ENCODE results near the gene SLC12A7.
"Not testable (repeated sequence)": the region's sequence is repeated elsewhere in the genome, so short reads cannot be mapped to it uniquely, and the experiment has no call there.

The SLC12A7 gene

DNA sequence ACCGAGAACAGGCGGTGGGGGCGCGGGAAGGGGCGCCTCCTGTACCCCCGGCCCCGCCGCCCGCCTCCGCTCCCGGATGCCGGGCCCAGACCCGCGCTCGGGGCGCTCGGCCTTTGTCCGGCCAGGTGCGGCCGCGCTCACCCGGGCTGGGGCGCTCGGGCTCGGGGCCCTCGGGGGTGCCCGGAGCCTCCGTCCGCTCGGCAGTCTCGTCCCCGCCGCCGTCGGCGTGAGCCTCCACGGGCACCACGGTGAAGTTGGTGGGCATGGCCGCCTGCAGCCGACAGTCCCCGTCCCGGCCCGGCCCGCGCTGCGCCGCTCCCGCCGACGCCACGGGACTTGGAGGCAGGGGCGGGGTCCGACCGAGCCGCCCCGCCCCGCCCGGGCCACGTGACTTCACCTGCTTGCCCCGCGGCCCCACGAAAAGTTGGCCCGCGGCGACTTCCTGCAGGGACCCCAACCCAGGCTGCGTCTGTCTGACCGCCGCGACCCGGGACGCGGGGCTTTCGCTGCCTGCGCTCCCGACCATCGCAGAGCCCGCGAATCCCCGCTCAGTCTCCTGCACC is at the start of gene SLC12A7:
TSS of gene SLC12A7 (minus strand) at position 337 of the 563 bp plus-strand sequence. CDS start at position 265, 72 bp downstream.
- peak; percentile 12 for DNase-seq

DNA sequence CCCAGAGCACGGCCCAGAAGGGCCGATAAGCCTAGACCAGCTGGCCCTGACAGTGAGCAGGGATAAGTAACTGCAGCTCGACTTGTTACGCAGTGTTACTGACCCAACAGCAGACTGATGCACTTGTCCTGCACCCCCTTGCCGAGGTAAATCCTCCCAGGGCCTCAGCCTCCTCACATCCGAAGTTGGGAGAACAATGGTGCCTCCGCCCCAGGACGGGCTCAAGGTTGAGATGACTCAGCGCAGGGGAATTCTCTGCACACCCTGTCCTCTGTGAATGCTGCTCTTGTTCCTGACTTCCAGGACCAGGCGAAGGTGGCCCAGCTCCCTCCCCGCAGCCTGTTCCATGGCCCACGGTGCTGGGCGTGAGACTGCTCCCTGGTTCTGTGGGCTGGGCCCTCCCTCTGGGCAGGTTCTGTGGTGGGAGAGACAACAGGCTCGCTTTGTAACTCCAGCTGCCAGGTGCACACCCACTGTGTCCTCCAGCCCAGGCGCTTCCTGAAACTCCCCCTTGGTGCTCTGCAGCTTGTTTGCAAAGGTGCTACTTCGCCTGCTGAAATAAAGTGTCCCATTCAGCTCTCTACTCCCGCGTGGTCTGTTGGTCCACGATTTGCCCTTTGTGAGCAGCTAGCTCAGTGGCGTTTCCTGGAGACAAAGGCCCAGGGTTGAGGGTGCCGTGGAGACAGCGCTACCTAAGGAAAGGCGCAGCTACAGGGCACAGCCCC is 49.4 kb upstream of the SLC12A7 start:
- no peak for DNase-seq

DNA sequence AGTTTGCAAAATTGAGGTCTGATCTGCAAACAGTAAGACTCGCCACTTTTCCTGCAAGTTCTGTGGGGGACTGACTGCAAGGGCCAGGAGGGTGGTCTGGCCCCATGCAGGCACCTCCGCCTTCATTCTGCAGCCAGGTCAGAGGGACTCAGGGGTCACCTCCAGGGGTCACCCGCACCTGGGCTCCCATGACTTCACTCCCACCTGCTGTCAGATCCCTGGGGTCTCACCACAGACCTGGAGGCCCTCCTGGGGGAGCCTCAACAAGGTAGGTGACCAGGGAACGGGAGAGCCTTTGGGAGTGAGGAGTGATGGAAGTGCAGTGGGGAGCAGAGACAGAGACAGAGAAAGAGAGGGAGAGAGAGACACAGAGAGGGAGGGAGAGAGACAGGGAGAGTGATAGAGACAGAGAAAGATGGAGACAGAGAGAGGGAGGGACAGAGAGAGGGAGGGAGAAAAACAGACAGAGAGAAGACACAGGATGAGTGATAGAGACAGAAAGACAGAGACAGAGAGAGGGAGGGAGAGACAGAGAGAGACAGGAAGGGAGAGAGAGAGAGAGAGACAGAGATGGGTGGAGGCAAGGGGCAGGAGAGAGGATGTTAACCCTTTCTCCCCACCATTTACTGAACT is 48.0 kb upstream of the SLC12A7 start:
- no peak for DNase-seq

DNA sequence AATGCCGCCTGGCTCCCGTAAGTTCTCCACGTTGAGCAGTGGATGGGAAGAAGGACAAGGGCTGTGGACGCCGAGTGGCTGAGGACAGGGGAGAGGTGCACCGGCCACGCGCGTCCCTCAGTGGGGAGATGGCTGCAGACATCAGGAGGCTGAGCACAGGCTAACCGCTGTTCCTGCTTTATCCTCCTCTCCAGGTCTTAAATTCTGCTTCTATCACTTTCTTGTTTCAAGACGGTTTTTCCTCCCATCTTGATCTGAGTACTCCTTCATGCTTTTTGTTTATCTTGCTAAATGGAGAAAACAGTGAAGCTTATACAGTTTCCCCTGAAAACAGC is 47.4 kb upstream of the SLC12A7 start:
- no peak for DNase-seq

DNA sequence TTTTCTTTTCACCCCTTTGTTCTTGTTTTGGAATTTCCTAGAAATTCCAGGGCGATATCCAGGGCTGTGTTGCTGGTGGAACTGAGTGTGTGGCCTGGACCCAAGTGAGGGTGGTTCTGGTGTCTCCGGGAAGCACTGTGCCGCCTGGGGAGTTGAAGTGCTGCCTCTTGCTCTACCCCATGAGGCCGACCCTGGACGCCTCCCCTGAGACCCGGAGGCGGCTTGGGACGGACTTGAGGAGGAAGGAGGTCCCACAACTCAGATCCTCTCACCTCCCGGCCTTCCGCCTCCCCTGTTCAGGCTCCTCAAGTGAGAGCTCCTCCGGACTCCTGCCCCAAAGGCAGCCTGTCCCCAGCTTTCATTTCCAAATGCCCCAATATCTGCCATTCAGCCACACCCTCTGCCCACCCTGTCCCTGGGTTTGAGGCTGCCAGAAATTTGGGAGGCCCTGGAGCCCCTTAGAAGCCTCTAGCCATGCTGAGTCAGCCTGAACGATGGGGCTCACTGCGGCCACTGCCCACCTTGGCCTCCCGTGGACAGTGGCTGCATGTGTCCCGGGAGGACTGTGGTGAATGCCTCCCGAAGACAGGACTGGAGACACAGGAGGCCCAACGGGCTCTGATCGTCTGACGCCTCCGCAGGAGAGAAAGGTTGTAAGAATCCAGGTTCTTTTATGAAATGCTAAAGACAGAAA is 46.9 kb upstream of the SLC12A7 start:
- no peak for DNase-seq

DNA sequence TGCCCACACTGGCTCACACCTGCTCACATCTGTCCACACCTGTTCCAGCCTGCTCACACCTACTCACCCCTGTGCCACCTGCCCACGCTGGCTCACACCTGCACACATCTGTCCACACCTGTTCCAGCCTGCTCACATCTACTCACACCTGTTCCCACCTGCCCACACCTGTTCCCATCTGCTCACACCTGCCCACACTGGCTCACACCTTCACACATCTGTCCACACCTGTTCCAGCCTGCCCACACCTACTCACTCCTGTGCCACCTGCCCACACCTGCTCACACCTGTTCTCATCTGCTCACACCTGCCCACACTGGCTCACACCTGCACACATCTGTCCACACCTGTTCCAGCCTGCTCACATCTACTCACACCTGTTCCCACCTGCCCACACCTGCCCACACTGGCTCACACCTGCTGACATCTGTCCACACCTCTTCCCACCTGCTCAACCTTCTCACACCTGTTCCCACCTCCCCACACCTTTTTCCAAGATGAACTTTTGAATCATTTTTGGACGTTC is 45.7 kb upstream of the SLC12A7 start:
- not testable (repeated sequence) for DNase-seq

DNA sequence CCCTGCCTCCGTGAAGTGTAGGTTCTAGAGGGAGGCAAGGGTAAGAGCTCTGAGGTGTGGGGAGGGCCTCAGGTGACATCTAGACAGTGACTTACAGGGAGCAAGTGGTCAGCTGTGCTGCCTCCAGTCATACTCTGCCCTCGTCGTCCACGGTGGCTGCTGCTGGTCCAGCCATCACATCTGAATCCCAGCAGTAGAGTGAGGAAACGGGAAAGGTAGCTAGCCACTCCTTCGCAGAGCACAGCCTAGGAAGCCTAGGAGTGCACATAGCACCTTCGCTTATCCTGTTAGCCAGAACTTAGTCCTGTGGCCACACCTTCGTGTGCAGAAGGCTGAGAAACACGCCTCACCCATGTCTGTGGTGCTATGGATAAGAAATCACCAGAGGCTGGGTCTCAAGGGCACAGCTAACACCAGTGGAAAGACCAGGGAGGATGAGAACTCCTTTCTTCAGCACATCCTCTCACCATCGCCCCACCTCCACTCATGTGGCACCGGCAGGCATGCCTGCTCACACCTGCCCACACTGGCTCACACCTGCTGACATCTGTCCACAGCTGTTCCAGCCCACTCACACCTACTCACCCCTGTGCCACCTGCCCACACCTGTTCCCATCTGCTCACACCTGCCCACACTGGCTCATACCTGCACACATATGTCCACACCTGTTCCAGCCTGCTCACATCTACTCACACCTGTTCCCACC is 45.0 kb upstream of the SLC12A7 start:
- DNase-seq = no peak

DNA sequence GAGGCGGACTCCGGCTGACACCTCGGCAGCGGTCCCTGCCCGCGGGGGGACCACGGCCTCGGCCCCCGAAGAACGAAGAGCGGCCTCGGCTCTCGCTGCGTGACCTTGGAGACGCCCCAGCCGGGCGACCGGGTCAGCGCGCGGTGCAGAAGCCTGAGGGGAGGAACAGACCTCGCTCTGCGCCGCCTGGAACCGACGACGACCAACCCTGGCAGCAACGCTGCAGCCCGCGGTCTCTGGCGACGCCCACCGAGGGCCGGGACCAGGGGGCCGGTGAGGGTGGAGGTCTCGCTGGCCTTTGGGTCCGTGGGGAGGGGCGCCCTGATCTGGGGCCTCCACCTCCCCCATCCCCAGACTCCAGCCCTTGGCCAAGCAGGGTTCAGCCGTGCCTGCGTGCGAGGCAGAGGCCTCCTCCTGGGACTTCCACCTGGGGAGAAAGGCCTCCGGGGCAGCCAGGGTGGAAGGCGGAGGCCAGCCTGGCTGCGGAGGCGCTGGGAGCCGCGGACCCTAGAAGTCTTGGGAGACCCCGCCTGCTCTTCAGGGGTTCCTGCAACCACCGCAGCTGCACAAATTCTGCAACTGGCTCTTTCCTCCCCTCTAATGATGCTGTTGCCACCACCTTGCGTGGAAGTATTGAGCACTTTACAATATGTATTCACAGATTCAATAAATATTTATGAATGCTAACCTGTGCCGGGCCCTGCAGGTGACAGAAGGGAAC is 44.3 kb upstream of the SLC12A7 start:
- DNase-seq = no peak

DNA sequence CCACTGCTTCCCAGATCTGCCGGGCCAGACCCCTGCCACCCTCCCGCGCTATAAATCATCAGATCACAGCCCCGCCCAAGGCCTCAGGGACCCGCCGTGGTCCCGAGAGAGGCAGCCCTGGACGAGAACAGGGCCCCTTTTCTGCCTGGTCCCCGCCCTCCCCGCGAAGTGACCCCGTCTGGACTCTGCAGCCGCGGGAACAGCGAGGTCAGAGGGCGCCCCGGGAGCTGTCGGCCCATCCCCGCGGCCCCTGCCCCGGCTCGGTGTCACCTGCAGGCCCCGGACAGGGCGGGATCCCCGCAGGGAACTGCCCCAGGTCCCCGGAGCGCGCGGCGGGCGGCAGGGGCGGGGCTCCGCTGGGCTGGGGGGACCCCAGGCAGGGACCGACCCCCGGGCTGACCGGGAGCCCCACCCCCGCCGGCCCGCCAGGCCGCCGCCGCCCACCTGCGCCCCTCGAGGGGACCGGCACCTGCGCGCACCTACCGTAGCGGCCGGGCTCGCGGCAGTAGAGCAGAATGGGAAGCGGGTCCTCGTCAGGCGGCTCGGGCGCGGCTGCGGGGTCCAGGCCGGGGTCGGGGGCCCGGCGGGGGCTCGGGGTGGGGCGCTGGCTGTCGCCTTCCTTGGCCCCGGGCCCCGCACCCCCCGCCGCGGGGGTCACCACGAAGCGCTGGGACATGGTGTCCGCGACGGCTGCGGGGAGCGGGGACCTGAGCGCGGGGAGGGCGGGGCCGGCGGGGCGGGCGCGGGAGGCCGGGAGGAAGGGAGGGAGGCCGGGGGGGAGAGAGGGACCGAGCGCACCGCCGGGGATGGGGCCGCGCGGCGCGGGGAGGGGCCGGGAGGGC is 43.5 kb upstream of the SLC12A7 start:
- no peak for DNase-seq

DNA sequence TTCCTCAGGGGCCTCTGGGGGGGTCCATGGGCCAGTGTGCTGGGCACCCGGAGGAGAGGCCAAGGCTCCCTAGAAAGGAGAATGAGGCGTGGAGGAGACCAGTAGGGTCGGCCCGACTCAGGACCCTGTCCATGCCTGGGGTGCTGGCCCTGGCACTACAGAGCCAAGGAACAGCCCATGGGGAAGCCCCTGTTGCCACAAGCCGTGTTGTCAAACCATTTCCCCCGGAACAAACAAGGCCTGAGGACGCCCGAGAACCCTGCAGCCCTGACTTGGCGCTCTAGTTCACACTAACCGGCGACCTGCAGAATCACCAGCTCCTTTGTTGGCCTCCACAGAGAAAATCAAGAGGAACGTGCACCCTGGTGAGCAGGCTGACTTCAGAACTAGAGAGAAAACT is 41.6 kb upstream of the SLC12A7 start:
- DNase-seq = no peak

DNA sequence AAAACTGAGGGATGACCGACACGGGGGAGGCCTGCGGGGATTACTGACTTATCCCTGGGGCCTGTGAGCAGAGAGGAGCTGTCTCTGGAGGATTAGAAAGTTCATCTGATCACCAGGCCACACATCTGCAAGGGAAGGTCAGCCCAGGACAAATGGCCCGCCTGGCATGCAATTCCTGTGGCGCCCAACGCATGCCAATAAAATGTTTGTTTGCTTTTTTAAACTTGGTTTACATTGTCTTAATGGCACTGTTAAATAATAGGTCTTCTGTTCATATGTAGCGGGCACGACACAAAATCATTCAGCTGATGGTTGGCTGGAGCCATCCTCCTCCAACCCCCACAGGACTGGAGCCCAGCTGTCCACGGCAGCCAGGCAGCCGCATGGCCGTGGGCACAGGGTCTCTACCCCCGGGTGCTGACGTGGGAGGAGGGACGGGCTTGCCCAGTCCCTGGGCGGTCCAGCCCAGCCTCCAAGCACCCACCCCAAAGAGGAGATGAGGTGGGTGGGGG is 41.0 kb upstream of the SLC12A7 start:
- DNase-seq = no peak

DNA sequence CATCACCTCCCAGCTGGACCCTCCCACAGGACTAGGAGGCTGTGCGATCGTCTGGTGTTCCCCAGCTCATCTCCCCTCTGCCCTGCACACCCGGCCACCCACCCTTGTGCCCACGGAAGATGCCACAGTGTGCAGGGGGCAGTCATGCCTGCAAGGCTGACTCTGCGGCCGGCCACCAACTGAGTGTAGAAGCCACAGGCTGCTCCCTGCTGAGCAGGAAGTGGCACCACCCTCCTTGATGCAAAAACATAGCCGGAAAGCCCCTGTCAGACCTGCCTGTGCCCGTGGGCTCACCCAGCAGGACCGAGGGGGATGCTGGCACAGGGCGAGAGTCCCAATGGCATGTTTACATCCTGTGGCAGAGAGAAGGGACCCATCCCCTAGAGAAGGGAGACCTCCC is 40.3 kb upstream of the SLC12A7 start:
- DNase-seq = no peak

DNA sequence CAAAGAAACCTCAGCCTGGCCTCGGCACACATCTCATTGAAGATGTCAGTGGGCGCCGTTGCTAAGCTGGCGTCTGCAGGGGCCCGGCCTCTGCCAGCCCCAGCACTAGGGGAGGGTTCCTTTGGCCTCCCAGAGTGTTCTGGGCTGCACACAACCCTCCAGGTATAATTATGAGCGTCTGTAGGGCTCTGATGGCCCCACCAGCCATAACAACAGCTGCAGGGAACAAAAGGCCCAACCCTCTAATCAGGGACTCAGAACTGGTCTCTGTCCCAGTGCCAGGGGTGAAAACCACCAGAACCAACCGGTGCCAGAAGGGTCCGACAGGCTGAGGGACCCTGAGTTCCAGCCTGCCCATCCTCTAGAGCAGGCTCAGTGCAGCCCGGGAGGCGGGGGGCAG is 39.5 kb upstream of the SLC12A7 start:
- DNase-seq = no peak

DNA sequence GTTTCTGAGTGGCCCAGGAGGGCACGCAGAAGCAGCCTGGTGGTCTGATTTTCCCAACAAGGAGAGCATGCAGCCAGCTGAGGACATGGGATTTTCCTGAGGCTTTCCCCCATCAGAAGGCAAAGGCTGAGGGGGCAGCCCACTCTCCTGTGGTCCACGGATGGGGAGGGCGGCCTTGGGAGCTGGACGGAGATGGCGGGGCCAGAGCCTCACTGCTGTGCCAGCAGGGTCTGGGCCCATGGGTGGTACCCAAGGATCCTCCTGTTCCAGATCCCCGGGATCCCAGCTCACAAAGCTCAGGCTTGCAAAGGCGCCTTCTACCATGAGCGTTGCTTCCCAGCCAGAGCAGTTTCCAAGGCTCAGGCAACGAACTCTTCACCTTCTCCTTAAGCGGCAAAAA is 39.0 kb upstream of the SLC12A7 start:
- no peak for DNase-seq

DNA sequence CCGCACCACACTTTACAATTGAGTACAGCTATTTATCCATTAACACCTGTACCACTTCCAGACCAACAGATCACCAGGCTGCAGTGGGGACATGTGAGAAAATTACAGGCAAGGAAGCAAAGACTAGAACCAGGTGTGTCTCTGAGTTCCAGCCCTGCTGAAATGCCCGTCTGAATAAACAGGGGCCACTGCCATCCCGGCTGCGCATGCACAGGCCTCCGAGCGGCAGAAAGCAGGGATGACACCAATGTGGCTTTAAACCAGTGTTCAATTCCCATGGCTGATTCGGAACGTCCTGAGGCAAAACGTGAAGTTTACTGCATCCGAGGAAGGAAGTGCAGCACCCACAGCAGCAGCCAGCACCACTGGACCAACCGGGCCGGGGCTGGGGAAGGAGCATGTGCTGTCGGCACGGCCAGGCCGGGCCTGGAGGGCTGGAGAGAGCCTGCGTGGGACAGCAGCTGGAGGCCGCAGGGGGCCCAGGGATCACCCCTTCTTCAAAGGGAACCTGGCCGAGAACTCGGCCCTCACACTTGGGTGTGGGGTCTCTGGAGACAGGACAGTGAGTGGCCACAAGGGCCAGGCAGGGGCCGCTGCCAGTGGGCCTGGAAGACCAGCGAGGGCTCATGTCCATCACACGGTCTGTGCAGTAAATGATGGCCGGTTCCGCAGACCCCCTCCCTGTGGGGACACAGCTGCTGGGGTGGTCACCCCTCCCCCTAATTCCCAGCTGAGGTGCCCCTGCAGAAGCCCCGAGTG is 33.0 kb upstream of the SLC12A7 start:
- no peak for DNase-seq

DNA sequence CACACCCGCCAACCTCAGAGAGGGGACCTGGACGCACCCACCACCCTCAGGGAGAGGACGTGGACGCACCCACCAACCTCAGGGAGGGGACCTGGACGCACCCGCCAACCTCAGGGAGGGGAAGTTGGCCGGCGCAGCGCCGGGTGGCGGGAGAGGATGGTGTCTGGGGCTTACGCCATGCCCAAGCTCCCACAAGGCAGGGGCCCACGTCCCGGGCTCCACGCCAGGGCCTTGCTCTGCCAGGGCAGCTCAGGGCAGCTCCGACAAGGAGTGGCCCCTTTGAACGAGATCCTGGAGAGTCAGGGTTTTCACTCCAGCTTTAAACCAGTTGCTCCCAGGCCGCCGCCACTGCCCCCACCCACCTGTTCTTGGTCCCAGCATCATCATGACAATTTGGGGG is 32.2 kb upstream of the SLC12A7 start:
- no peak for DNase-seq

DNA sequence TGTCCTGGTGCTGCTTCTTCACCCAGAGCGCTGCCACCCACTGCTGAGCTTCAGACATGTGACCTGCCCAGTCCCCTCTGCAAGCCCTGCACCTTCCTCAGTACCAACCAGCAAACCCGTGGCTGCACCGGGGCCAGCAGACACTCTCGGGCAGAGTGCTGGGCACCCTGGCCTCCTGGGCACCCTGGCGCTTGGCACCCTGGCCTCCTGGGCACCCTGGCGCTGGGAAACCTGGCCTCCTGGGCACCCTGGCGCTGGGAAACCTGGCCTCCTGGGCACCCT is 31.7 kb upstream of the SLC12A7 start:
- DNase-seq = no peak

DNA sequence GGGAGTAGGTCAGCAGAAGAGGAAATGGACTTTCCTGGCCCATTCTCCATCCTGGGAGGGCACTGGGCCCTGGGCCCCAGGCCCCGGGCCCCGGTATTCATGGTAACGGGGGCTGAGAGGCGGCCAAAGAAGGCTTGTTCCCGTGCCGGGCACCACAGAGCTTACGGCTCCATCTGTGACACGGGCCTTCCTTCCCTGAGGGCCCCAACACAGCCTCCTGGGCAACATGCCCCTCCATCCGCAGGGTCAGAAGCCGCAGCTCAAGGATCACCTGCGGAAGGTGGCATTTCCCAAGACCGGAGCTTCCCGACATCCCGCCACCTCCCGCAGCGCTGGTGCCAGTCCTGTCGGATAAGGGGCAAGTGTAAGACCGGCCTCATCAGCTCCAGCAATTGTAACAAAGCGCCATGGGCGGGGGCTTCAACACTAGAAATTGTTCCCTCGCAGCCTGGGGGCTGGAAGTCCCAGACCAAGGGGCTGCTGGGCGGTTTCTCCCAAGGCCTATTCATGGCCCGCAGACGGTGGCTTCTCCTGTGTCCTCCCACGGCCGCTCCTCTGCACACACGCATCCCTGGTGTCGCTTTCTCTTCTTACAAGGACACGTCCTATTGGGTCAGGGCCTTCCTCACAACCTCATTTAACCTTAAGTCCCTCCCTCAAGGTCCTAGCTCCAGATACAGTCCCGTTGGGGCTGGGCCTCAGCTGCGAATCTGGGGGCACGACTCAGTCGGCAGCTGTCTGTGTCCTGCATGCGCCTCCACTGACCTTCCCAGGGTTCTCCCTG is 31.2 kb upstream of the SLC12A7 start:
- DNase-seq = no peak

DNA sequence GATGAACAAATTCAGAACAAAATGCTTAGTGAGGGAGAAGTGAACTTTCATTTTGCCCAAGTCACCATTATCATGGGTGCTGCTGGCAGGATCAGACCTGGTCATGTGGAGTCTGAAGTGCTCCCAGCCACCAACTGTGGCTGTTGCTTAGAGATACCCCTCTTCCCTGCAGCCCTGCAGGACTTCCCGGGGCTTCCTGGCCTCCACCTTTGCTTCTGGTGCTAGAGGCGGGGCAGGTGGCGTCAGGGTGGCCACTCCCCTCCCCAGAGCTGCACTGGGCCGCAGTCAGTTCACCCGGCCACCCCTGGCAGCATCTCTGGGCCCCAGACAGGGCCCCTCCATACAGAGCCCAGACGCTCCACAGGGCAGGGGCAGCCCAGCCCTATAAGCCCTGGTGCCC is 30.0 kb upstream of the SLC12A7 start:
- no peak for DNase-seq

DNA sequence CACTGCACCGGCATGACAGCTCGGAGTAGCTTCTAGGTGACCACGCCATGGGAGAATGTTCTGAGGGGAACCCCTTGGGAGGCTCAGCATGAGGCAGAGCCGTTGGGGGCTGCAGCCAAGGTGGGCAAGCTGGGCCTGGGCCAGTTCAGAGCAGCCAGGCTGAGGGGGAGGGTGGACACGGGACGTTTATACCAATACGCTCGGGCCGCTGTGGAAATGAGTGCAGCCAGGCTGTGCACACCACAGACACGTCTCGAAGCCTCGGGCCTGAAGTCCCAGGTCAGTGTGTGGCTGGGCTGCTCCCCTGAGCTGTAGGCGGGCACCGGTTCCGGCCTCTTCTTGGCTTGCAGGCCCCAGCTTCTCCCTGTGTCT is 28.9 kb upstream of the SLC12A7 start:
- no peak for DNase-seq
